8988T (cell line): ENCODE measurements around the gene MAN2A2.
A peak's percentile ranks its signal among the peaks of the same experiment; 100 is the strongest.
"Not testable (repeated sequence)": the region's sequence is repeated elsewhere in the genome, so short reads cannot be mapped to it uniquely, and the experiment has no call there.

Experiments used
- DNase-seq: peaks from one replicate; pipeline ENCODE4 v3.0.0; 2011

The MAN2A2 gene

GRCh38 chr15:90922712-90923322, 19.7 kb downstream of the MAN2A2 start:
- not testable (repeated sequence) for DNase-seq

GRCh38 chr15:90924375-90924774, 21.3 kb downstream of the MAN2A2 start:
- DNase-seq: no peak

- DNase-seq: not testable (repeated sequence)
Measured at GRCh38 chr15:90926766-90927165, 23.7 kb downstream of the MAN2A2 start.

GRCh38 chr15:90928106-90928505, 25.0 kb downstream of the MAN2A2 start:
- DNase-seq: not testable (repeated sequence)

GRCh38 chr15:90929246-90930019, 26.3 kb downstream of the MAN2A2 start:
- no peak for DNase-seq

- DNase-seq: no peak
Measured at GRCh38 chr15:90930861-90931574, 27.9 kb downstream of the MAN2A2 start.

DNA sequence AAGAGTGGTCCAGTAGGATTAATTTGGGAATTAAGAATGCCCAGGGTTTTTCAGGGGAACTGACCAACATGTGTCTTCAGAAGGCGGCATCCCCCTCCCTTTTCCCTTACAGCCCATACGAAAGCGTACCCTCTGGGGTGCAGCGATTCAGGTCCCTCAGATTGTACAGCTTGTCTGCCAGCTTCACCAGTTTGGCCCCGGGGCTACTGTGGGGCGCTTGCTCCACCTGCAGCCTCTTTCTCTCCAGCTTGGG, 28.4 kb downstream of the MAN2A2 start:
- DNase-seq: no peak

GRCh38 chr15:90931828-90932659, 28.9 kb downstream of the MAN2A2 start, which contains the start of gene HDDC3:
TSS of gene HDDC3 (minus strand) at chr15:90932549. CDS start at chr15:90932540, 9 bp downstream.
- DNase-seq: peak; percentile 86

DNA sequence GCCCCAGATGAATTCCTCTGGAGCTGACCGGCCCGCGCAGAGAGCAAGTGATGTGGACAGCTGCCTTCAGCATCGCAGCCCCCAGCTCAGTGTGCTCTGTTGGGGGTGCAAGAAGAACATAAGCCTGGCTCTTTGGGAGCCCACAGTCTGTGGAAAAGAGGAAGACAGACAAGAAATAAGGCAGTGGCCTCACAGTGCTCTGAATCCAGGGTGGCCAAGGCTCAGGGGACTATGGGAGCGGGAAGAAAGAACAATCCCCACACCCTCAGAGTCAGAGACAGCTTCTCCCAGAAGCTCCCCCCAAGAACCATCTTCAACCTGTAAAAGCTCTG, 29.5 kb downstream of the MAN2A2 start:
- DNase-seq: no peak

DNA sequence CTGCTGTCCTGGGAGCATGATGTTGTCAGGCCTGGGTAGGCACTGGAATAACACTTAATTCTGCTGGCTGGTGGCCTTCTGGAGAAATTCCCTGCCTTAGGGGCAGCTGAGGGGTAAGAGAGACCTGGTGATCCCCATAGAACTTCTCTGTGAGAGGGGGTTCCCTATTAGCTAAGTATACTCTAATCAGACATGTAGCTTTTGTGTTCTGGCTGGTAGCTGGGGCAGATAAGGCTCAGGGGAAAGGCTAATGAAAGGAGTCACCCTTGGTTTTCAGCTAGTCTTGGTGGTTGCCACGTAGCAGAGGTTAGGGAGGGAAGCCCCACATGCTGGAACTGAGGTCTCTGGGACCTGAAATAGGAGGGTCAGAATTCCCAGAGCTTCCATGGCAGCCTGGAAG, 30.2 kb downstream of the MAN2A2 start:
- no peak for DNase-seq

- peak; percentile 69 for DNase-seq
Measured at GRCh38 chr15:90934256-90934948, 31.3 kb downstream of the MAN2A2 start.

GRCh38 chr15:90934949-90935751, 32.0 kb downstream of the MAN2A2 start, which contains the start of gene UNC45A:
TSS of gene UNC45A (plus strand) at chr15:90935285. CDS start at chr15:90935325, 40 bp downstream.
- peak; percentile 77 for DNase-seq

- no peak for DNase-seq
Measured at GRCh38 chr15:90936823-90937222, 33.7 kb downstream of the MAN2A2 start.

DNA sequence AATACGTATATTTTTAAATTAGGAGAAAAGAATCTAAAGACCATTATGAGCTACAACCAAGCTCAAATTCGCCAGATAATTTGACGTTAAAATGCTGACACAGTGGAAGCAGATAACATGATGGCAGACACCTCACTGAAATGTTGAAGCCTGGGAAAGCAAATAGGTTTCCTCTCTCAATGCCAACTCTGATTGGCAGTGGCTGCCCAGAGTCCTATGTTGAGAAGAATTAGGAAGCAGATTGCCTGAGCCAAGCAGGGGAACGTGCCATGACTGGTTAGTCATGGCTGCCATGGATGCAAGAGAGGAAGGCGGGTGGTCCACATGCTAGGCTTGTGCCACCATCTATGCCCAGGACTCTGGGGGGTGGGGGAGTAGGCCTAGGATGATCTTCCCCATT, 35.2 kb downstream of the MAN2A2 start:
- DNase-seq: no peak

DNA sequence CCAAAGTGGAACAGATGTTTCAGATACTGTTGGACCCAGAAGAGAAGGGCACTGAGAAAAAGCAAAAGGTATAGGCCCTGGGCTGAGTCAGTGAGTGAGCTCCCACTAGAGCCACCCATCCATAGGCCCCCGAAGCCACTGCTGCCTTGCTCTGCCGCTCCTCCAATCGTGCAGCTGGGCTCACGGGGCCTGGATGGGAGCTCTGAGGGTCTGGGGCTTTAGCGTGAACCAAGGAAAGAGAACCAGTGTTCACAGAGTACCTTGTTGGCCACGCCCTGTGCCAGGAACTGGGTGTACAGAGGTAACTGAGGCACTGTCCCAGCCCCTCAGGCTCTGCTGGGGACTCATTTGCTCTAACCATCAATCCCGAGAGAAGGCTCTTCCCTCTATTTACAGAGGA, 36.7 kb downstream of the MAN2A2 start:
- DNase-seq: no peak

DNA sequence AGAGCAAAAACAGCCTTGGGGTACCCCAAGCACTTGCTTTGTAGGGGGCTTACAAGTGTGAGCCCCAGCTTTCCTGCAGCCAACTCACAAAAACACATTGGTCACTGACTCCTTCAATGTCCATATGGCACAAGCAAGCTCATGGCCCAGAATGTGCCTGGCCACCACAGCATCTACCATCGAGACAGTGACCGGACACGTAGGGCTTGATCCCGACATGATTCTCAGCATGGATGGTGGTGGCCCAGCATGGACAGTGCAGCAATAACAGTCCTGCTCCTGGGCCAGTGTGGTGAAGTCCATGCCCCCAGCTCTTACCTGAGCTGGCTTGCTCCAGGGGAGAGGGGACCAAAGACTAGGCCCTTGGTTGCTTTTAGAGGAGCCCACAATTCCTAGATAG, 37.9 kb downstream of the MAN2A2 start:
- DNase-seq: no peak

DNA sequence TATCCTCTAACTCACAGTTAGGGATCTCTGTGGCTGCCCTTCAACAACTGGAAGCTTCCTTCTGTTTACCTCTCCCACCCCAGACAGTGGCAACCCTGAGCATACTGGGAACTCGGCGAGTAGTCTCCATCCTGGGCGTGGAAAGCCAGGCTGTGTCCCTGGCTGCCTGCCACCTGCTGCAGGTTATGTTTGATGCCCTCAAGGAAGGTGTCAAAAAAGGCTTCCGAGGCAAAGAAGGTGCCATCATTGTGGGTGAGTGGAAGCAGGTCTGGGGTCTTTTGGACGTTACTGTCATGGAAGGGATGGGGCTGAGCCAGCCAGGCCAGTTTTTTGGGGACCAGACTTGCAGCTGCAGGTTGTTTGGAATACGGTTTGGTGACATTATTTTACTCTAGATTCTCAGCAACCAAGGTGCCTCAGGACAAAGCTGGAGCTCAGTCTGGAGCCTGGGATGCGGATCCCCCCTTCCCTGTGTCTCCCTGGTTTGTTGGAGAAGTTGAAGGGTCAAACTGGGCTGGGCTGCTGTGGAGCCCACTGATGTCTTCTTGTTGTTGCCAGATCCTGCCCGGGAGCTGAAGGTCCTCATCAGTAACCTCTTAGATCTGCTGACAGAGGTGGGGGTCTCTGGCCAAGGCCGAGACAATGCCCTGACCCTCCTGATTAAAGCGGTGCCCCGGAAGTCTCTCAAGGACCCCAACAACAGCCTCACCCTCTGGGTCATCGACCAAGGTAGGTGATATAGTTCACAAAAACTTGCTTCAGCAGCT, 39.4 kb downstream of the MAN2A2 start:
- no peak for DNase-seq

- DNase-seq: no peak
Measured at GRCh38 chr15:90945091-90945490, 42.0 kb downstream of the MAN2A2 start.

DNA sequence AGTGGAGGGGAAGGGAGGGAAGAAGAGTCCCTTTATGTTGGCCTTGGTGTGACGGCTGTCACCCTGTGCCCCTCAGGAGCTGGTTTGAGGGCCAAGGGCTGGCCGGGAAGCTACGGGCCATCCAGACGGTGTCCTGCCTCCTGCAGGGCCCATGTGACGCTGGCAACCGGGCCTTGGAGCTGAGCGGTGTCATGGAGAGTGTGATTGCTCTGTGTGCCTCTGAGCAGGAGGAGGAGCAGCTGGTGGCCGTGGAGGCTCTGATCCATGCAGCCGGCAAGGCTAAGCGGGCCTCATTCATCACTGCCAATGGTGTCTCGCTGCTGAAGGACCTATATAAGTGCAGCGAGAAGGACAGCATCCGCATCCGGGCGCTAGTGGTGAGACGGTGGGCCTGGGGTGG, 43.4 kb downstream of the MAN2A2 start:
- no peak for DNase-seq

- DNase-seq: no peak
Measured at GRCh38 chr15:90946941-90947576, 44.0 kb downstream of the MAN2A2 start.
